AG10803 (cell line): Measurements from ENCODE around the gene NDUFAF8.
"Not testable (repeated sequence)": the region's sequence is repeated elsewhere in the genome, so short reads cannot be mapped to it uniquely, and the experiment has no call there.

Experiments
- DNase-seq: peaks from one replicate; pipeline ENCODE4 v3.0.0; 2010; ENCODE audit warnings: low read depth
- H3K4me3 ChIP-seq: 2 replicates; pipeline ENCODE4 v1.5.1; 2011; ENCODE audit warnings: mild to moderate bottlenecking, low read length, control low read depth
- TF ChIP-seq, protein P1 (sequence below): conservative IDR thresholded peaks from 2 replicates; pipeline ENCODE4 v1.5.1; 2011; ENCODE audit warnings: mild to moderate bottlenecking, low read length, control low read depth, inconsistent platforms

Gene NDUFAF8

DNA sequence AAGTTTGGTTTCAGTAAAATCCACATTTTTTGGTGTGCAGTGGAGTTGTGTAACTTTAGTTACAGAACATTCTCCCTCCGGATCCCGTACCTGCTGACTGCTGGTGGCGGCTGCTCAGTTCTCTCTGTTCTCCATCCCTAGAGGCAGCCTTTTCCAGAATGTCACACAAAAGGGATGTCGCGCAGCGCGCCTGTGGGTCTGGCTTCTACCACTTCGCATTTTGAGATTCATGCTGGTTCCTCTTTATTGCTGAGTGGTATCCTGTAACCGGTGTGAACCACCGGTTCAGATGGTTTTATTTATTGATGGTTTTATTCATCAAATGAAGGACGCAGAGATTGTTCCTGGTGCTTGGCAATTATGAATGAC lies 15.4 kb upstream of the NDUFAF8 start:
- TF ChIP-seq, protein P1, sequence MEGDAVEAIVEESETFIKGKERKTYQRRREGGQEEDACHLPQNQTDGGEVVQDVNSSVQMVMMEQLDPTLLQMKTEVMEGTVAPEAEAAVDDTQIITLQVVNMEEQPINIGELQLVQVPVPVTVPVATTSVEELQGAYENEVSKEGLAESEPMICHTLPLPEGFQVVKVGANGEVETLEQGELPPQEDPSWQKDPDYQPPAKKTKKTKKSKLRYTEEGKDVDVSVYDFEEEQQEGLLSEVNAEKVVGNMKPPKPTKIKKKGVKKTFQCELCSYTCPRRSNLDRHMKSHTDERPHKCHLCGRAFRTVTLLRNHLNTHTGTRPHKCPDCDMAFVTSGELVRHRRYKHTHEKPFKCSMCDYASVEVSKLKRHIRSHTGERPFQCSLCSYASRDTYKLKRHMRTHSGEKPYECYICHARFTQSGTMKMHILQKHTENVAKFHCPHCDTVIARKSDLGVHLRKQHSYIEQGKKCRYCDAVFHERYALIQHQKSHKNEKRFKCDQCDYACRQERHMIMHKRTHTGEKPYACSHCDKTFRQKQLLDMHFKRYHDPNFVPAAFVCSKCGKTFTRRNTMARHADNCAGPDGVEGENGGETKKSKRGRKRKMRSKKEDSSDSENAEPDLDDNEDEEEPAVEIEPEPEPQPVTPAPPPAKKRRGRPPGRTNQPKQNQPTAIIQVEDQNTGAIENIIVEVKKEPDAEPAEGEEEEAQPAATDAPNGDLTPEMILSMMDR, result no peak
- H3K4me3 ChIP-seq, result peak overlapping the region; percentile 59

DNA sequence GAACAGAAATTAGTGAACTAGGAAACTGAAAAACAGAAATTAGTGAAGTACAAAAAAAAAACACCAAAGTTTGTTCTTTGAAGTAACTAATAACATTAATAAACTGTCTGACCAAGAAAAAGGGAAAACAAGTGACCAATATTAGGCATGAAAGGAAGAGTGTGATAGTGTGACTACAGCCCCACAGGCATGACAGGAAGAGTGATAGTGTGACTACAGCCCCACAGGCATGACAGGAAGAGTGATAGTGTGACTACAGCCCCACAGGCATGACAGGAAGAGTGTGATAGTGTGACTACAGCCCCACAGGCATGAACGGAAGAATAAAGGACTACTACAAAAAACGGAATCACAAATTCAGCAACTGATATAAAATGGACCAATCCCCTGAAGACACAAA lies 11.5 kb upstream of the NDUFAF8 start:
- not testable (repeated sequence) for H3K4me3 ChIP-seq, DNase-seq

More for the DNA sequence above, 15.4 kb upstream of the NDUFAF8 start:
- DNase-seq, result no peak

DNA sequence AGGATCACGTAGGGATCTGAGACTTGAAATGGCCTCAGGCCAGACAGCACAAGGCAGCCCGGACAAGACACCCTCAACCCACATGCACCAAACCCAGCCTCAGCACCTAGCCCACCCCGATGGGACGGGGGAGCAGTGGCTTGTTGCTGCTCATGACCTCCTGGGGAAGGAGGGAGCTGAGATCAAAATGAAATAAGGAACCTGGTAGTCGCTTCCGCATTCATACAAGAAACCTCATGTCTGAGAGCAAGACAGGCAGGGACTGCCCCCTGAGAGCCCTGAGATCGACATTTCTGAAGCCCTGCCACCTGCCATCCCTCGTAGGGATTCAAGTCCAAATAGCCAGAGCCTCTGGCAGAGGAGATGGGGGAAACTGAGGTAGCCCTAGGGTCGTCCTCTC lies 10.7 kb upstream of the NDUFAF8 start:
- DNase-seq, result no peak
- no peak overlapping the region for H3K4me3 ChIP-seq
- TF ChIP-seq, protein P1, result no peak

DNA sequence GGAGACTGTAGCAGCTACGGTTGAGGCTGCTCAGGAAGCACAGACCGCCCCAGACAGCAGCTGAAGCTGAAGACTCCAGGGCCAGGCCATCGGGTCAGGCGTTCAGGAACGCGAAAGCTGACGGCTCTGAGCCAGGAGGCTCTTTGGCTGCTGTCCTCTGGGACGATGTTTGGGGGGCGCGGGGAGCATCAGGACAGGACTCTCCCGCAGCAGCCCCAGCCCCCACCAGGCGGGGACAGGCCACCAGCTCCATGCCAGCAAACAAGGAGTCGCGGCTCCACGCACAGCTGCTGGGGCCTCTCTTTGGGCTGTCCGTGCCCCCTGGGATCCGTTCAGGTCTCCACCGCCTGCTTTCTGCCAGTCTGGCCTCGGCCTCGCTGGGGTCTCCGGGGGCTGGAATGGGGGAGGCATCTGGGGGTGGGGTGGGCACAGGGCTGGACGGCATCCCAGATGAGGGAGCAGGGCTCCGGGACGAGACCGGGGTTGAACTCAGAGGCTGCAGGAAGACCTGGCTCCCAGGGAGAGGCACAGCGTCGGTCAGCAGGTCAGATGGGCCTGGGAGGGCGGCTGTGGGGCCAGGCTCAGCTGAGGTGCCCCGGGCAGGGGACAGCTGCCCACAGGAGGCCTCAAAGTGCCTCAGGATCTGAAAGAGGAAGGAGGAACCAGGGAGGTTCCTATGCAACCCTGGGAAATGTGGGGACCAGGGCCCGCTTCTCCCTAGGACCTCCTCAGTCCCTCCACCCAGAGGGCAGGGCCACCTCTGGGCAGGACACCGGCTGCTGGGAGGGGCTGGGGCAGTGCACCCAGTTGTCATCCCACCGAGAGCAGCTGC lies 10.1 kb upstream of the NDUFAF8 start:
- TF ChIP-seq, protein P1, result no peak
- no peak overlapping the region for H3K4me3 ChIP-seq
- no peak for DNase-seq

DNA sequence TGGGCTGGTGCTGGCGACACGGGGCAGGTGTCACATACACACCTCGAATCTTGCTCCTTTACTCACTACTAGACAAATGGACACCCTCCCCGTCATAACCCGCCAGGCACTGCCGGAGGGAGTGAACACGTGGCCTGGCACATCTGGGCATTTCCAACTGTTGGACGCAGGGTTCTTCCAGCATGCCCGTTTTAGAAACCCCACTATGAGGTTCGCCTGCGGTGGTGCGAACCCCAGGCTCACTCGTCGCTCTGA lies 9.5 kb upstream of the NDUFAF8 start:
- H3K4me3 ChIP-seq, result no peak overlapping the region
- no peak for DNase-seq
- TF ChIP-seq, protein P1, result no peak

DNA sequence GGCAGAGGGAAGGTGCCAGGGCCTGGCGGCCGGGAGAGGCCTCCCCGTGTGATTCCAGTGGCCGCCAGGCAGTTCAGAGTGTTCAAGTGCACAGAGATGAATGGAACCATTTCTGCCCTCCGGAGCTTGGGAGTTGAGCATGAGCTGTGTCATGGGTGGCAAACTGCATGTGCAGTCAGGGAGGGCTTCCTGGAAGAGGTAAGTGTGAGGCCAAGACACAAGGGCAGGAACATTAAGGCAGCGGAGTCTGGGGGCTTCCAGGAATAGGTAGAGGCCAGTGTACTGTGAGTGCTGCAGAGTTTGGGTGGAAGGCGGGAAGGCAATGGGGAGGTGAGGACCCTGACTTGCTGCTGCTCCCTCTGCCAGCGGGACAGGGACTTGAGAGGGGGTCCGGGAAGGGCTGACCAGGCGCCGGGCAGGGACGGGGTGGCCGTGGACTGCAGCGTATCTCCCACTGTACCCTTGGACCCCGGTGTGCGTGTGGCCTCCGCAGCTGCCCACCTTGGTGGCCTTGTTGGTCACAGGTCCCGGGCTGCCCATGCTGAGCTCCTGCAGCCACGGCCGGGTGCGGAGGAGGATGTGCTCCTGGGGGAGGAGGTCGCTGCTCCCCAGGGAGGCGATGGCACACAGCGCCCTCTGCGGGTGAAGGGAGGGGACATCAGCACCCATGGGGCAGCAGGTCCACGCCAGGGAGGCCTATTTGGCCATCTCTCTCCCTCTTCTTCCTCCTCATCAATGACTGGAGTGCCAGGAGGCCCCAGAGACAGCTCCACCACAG lies 8.9 kb upstream of the NDUFAF8 start:
- no peak overlapping the region for H3K4me3 ChIP-seq
- TF ChIP-seq, protein P1, result no peak; the same call in 1 of the 2 replicates
- no peak for DNase-seq

DNA sequence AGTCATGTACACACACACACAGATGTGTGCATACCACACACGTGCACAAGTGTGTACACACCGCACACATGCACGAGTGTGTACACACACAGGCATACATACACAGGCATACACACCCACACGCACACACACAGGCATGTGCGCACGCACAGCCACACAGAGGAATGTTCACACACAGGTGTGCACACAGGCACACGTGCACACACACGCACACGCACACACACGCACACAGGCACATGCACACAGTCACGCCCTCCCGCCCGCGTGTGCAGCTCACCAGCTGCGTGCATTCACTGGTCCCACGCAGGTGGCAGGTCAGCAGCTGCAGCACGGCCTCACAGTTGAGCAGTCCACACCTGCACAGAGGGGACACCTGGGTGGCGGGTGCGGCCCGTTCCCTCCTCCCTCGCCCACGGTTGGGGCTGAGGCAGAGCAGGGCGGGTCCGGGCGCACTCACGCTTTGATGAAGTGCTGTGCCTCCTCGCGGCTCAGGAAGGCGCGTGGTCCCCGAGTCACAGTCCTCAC lies 7.9 kb upstream of the NDUFAF8 start:
- TF ChIP-seq, protein P1, result no peak
- DNase-seq, result no peak
- no peak overlapping the region for H3K4me3 ChIP-seq
